Ectodermal cell (in vitro differentiated cells): ENCODE results near the gene IP6K2.

ENCODE experiments used
- H3K27ac ChIP-seq: 2 replicates; pipeline ENCODE4 v1.7.0; 2013; ENCODE audit warnings: mild to moderate bottlenecking, low read depth, low read length; ENCODE audit not compliant: insufficient read depth, poor library complexity, severe bottlenecking
- H3K27me3 ChIP-seq: 2 replicates; pipeline ENCODE4 v1.7.0; 2013; ENCODE audit warnings: mild to moderate bottlenecking, low read length; ENCODE audit not compliant: insufficient read depth, control insufficient read depth, poor library complexity, severe bottlenecking
- H3K36me3 ChIP-seq: one replicate; pipeline ENCODE4 v1.7.0; 2013; ENCODE audit warnings: low read length; ENCODE audit not compliant: control insufficient read depth, insufficient read depth
- H3K4me1 ChIP-seq: one replicate; pipeline ENCODE4 v1.7.0; 2013; ENCODE audit warnings: low read length; ENCODE audit not compliant: control insufficient read depth, insufficient read depth
- H3K4me3 ChIP-seq: 2 replicates; pipeline ENCODE4 v1.7.0; 2013; ENCODE audit warnings: low read depth, low read length, control low read depth; ENCODE audit not compliant: insufficient read depth
- H3K9me3 ChIP-seq: 2 replicates; pipeline ENCODE4 v1.7.0; 2013; ENCODE audit warnings: mild to moderate bottlenecking, low read length, moderate library complexity; ENCODE audit not compliant: control insufficient read depth
- WGBS, 2 experiments: methylation state at CpG; one replicate each; pipeline ENCODE4 v1.1.7; 2013; ENCODE audit warnings: missing lambda C conversion rate in 2 of 2; 5-methylcytosine and 5-hydroxymethylcytosine counted together

Gene IP6K2

DNA sequence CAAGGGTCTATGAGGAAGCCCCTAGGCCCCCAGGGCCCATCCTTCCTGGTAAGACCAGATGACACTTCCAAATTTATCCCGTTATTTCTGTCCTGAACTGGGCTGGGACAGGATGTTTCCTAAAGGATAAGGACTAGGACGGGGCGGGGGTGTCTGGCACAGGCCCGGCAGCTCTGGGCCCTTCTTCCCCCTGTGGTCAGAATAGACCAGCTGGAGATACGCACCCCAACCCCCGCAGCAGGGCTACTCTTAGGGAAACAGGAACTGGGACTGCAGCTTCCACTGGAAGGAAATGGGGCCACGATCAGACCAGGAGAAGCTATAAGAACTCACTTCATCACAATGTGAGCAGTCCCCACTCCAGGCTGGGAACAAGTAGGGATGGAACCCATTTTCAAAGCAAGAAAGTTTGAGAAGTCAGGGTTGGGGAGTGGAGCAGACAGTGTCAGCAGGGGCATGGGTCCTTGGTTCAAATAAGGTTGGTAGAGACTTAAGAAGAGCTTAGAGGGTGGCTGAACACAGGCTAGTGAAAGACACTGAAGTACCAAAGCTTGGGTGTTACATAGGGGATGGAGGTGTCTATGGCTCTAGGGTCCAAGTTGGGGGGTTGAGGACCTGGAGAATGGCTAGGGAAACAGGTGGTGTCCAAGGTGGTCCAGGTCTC lies 32.4 kb downstream of the IP6K2 start:
- Histone ChIP-seq H3K4me1 (peaks cover 8% of the 10 kb centered on the region), H3K36me3 (peaks cover 59% of the 10 kb centered on the region), H3K27me3 (no peaks in the 10 kb centered on the region), H3K9me3 (no peaks in the 10 kb centered on the region), H3K4me3 (peak overlapping the region; percentile 2), H3K27ac (no peak overlapping the region)
- 85 to 88% methylated on average over 7 of the region's 7 CpGs for WGBS, 2 experiments

DNA sequence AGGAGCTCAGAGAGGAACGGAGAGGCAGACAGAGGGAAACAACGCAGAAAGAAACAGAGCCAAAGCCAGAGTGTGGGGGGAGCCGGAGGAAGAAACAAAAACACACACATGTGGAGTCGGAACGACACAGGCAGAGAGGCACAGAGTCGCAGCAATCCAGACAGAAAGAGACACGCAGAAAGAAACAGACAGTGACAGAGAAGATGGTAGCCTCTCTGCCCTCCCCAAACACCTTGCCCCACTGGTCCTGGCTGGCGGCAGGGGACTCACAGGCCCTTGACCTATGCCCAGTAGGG lies 33.0 kb downstream of the IP6K2 start:
- Histone ChIP-seq H3K27ac (no peak overlapping the region), H3K36me3 (peaks cover 58% of the 10 kb centered on the region)
- WGBS, 2 experiments: 90 to 93% methylated on average over 8 of the region's 8 CpGs

DNA sequence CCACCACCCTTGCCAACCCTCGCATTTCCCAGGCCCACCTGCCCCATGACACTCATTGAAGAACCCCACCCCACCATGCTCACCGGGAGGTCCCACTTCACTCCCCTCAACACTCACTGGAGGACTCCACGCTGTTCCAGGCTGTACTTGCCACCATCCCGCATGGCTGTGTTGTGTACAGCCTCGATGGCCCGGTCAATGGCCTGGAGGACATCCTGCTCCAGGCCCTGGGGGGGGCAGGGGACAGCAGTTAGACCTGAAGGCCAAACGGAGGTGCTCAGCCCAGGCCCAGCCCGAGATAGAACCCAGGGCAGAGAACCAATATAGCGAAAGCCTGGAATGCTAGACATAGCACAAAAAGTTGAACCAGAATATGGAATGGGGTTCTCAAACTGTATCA lies 34.2 kb downstream of the IP6K2 start:
- no peaks in the 10 kb centered on the region for H3K27me3 ChIP-seq
- no peak overlapping the region for H3K4me3 ChIP-seq
- peaks cover 8% of the 10 kb centered on the region for H3K4me1 ChIP-seq
- no peak overlapping the region for H3K27ac ChIP-seq
- peaks cover 56% of the 10 kb centered on the region for H3K36me3 ChIP-seq
- H3K9me3 ChIP-seq: no peaks in the 10 kb centered on the region
- 95 to 98% methylated on average over 9 of the region's 9 CpGs for WGBS, 2 experiments

More for the DNA sequence above, 33.0 kb downstream of the IP6K2 start:
- Histone ChIP-seq H3K9me3 (no peaks in the 10 kb centered on the region), H3K4me3 (no peak overlapping the region), H3K4me1 (peaks cover 8% of the 10 kb centered on the region), H3K27me3 (no peaks in the 10 kb centered on the region)

DNA sequence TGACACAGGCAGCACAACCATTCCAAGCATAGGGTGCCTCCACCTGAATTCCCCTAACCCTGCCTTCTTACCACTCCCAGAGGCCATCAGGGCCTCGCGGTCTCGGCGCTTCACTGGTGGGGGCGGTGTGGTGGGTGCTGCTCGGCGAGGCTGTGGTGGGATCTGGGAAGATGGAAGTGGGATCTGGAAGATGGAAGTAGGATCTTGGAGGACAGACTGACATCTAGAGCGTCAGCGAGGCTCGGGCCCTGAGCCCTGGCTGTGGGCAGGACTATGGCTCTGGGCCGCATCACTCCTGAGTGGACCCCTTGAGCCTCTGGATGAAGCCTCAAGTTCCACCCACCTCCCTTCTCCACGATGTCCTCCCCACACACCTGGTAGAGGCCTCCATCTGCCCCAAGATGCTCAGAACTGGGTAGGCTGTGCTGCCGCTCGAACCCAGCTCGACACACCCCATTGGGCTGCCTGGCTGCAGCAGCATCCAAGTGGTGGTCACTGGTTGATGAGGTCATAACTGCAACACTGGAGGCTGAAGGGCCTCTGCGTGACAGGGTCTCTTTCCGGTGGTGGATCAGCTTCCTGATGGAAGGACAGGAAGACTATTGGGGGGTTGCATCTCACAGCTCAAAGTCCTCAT lies 34.9 kb downstream of the IP6K2 start:
- no peaks in the 10 kb centered on the region for H3K27me3 ChIP-seq
- 97 to 98% methylated on average over 17 of the region's 17 CpGs for WGBS, 2 experiments
- peaks cover 49% of the 10 kb centered on the region for H3K36me3 ChIP-seq
- no peak overlapping the region for H3K4me3 ChIP-seq
- H3K27ac ChIP-seq: no peak overlapping the region
- peaks cover 8% of the 10 kb centered on the region for H3K4me1 ChIP-seq
- no peaks in the 10 kb centered on the region for H3K9me3 ChIP-seq

DNA sequence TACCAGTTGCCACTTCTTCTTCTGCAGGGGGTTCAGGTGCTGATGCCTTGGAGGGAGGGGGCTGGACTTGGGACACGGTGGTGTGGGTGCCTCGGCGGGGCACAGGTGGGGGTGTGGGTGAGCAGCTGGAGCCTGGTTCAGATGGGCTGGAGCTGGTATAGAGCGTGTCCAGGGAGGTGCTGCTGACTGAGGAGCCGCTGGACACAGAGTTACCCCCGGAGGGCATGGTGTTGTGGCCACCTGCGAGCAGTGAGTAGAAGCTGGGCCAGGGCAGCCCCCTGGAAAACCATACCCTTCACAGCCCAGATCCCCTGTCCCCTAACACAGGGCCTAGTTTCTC lies 35.5 kb downstream of the IP6K2 start:
- no peaks in the 10 kb centered on the region for H3K9me3 ChIP-seq
- no peak overlapping the region for H3K27ac ChIP-seq
- H3K4me1 ChIP-seq: peaks cover 8% of the 10 kb centered on the region
- H3K4me3 ChIP-seq: no peak overlapping the region
- 95 to 97% methylated on average over 7 of the region's 7 CpGs for WGBS, 2 experiments
- no peaks in the 10 kb centered on the region for H3K27me3 ChIP-seq
- peaks cover 49% of the 10 kb centered on the region for H3K36me3 ChIP-seq

DNA sequence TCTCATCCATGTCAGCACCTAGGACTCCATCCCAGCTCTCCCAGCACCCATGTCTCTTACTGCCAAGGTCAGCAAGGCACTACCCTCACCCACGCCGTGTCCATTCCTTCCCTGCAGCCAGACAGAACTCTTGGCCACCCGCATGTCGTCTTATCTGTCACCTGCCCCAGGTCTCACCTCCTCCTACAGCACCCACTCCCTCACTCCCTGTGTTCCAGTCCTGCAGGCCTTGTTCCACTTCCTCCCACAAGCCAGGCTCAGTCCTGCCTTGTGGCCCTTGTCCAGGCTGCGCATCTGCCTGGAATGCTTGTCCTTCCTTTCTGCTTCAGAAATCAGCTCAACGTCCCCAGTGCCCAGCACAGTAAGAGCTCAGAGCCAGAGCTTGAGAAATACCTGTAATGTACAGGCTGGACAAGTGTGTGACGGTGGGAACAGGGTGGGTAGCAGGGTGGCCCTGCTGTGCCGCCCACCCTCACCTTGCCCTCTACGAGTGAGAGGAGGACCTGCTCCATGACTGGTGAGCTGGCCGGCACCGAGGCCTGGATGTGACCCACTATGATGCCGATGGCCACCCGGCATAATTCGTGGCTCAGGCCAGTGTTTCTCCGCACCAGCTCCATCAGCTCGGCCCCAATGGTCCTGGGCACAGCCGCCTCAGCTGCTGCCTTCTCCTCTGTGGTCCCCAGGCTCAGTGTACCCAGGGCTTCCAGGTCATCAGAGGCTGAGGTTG lies 36.0 kb downstream of the IP6K2 start:
- Histone ChIP-seq H3K27ac (no peak overlapping the region), H3K36me3 (peaks cover 49% of the 10 kb centered on the region), H3K4me1 (peaks cover 8% of the 10 kb centered on the region), H3K27me3 (no peaks in the 10 kb centered on the region), H3K9me3 (no peaks in the 10 kb centered on the region), H3K4me3 (no peak overlapping the region)
- 96 to 97% methylated on average over 17 of the region's 17 CpGs for WGBS, 2 experiments

DNA sequence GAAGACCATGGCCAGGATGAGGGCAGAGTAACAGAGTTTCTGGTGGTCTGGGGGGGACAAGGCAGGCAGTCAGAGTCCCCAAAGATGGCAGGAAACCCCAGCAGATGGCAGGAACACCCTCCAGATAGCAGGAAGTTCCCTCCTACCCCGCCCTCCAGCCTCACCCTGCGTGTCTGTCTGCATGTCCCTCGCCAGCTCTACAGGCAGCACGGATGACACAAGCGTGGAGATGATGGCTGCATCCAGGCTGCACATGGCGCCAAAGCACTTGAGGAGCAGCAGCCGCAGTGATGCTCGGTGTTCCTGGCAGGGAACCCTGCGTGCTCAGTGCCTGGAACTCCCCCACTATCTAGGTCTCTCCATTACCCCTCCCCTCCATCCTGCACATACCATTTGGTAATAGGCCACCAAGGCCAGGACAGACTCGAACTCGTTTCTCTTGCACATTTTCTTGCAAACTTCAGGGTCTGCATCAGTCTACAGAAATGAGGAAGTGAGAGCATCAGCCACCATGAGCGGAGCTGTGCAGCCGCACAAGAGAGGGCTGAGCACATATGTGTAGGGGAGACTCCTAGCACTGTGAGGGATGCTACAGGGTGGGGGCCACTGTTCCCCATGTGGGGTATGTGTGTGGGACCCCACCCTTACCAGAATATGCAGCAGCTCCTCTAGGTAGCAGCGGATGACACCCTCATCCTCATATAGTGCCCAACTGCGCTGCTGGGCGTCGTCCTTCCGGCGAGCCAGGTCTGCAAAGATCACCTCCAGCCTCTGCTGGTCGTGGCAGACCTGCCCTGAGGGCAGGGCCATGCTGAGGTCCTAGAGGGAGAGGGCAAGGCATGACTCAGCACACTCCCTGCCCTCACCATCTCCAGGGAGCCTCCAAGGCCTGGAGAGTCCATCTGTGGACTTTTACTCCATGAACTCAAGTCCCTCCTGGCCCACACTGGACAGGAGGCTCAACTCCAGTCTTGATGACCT lies 37.3 kb downstream of the IP6K2 start:
- WGBS, 2 experiments: 94 to 96% methylated on average over 20 of the region's 20 CpGs
- Histone ChIP-seq H3K27ac (no peak overlapping the region), H3K4me1 (peaks cover 8% of the 10 kb centered on the region), H3K9me3 (no peaks in the 10 kb centered on the region), H3K27me3 (no peaks in the 10 kb centered on the region), H3K4me3 (no peak overlapping the region), H3K36me3 (peaks cover 49% of the 10 kb centered on the region)

DNA sequence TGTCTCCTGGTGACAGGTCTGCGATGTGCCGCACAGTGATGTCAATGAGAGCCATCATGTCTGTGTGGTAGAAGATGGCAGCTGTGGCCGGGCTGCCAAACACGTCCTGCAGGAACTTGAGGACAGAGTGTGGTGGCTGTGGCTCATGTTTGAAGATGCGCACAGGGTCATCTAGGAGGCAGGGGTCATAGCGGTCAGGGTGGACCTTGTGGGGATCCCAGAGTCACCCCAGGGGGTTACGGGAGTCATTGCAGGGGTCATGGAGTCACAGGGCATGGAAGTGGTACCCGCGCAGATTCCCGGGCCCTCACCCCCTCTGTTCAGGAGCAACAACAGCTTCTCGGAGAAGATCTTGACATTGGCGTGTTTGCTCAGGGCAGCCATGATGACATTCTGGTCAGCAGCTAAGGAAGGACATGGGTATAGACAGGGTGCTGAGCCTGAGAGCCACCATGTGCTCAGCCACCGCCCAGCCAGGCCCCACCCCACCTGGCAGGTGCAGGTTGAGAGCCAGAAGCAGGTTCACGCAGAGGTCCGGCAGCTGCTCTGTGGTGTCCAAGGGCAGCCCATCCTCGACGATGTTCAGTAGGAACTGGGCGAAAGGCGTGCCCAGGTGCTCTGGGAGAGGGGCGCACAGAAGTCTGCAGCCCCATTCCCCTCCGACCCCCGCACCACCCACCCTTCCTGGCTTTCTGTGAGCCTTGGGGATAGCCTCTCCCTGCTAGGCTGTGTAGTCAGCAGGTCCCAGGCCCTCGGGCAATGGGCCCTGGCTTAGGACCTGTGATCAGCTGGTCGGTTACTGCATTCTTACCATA lies 38.2 kb downstream of the IP6K2 start:
- 96% methylated on average over 24 of the region's 24 CpGs for WGBS, 2 experiments
- H3K27ac ChIP-seq: no peak overlapping the region
- H3K4me1 ChIP-seq: peaks cover under 1% of the 10 kb centered on the region
- peaks cover 57% of the 10 kb centered on the region for H3K36me3 ChIP-seq
- H3K9me3 ChIP-seq: no peaks in the 10 kb centered on the region
- no peaks in the 10 kb centered on the region for H3K27me3 ChIP-seq
- H3K4me3 ChIP-seq: no peak overlapping the region

DNA sequence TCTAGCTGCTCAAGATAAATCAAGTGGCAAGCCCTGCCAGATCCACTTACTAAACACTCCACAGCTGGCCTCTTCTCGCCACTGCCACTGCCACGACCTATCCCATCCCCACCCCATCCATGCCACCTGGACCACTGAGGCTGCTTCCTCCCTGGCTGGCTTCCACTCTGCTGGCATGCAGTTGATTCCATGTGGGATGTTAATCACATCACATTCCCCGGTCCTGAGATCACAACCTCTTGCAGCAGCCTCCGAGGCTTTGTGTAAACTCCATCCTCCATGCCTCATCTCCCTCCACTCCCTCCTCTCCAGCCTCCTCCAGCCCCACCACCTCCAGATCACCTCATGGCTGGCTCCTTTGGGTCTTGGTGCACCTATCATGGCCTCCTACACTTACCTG lies 39.0 kb downstream of the IP6K2 start:
- no peak overlapping the region for H3K4me3 ChIP-seq
- H3K4me1 ChIP-seq: no peaks in the 10 kb centered on the region
- H3K27me3 ChIP-seq: no peaks in the 10 kb centered on the region
- peaks cover 57% of the 10 kb centered on the region for H3K36me3 ChIP-seq
- WGBS, 2 experiments: 94 to 96% methylated on average over 4 of the region's 4 CpGs
- H3K9me3 ChIP-seq: no peaks in the 10 kb centered on the region
- H3K27ac ChIP-seq: no peak overlapping the region
